CD4-positive, alpha-beta T cell treated with Interferon alpha-2 for 1 hour (primary cell): ENCODE measurements around the gene MTFMT.

Source experiments
- DNase-seq, 2 donors: peaks; one replicate each; pipeline ENCODE4 v3.0.0-alpha.2; 2020 to 2022

MTFMT gene

GRCh38 chr15:64981812-64982431, 47.5 kb downstream of the MTFMT start:
- no peak for DNase-seq

GRCh38 chr15:64979252-64979710, 50.2 kb downstream of the MTFMT start:
- no peak for DNase-seq

- no peak for DNase-seq
Observed at GRCh38 chr15:64975390-64975789, 54.0 kb downstream of the MTFMT start.

GRCh38 chr15:64970698-64971097, 58.7 kb downstream of the MTFMT start:
- DNase-seq: no peak

- DNase-seq: no peak
Observed at GRCh38 chr15:64969401-64969800, 60.0 kb downstream of the MTFMT start.

- DNase-seq: no peak
Observed at GRCh38 chr15:64961013-64961412, 68.4 kb downstream of the MTFMT start.

GRCh38 chr15:64960153-64960552, 69.3 kb downstream of the MTFMT start:
- DNase-seq: no peak

GRCh38 chr15:64959128-64959527, 70.3 kb downstream of the MTFMT start:
- DNase-seq: no peak

- DNase-seq: no peak
Observed at GRCh38 chr15:64954395-64954794, 75.0 kb downstream of the MTFMT start.

GRCh38 chr15:64951777-64952418, 77.5 kb downstream of the MTFMT start:
- no peak for DNase-seq
